Mononuclear cell (primary cell): ENCODE data around the gene HDAC4. TPM values are rescaled to one million over a fixed set of nuclear protein-coding genes. Genes with fewer than 3 reads are reported as not detected.

ENCODE experiments used
- H3K27me3 ChIP-seq: 2 replicates; pipeline ENCODE4 v1.6.0; 2011; ENCODE audit warnings: low read length, control low read depth; ENCODE audit not compliant: insufficient read depth
- H3K4me1 ChIP-seq: 2 replicates; pipeline ENCODE4 v1.5.1; 2011; ENCODE audit warnings: mild to moderate bottlenecking, low read length, control low read depth; ENCODE audit not compliant: insufficient read depth
- H3K4me3 ChIP-seq: 2 replicates; pipeline ENCODE4 v1.5.1; 2011; ENCODE audit warnings: mild to moderate bottlenecking, low read length, moderate library complexity
- H3K9me3 ChIP-seq: 2 replicates; pipeline ENCODE4 v1.5.1; 2011; ENCODE audit warnings: low read depth, mild to moderate bottlenecking, control low read depth, low read length
- total RNA-seq: library from RNA; depleted of rRNA; stranded (reverse); fragments of >200 nt; gene quantifications from one replicate; pipeline ENCODE4 v1.2.3, GENCODE V29; 2012

HDAC4 gene
- total RNA-seq, 1 donor, result 27.7 TPM

DNA sequence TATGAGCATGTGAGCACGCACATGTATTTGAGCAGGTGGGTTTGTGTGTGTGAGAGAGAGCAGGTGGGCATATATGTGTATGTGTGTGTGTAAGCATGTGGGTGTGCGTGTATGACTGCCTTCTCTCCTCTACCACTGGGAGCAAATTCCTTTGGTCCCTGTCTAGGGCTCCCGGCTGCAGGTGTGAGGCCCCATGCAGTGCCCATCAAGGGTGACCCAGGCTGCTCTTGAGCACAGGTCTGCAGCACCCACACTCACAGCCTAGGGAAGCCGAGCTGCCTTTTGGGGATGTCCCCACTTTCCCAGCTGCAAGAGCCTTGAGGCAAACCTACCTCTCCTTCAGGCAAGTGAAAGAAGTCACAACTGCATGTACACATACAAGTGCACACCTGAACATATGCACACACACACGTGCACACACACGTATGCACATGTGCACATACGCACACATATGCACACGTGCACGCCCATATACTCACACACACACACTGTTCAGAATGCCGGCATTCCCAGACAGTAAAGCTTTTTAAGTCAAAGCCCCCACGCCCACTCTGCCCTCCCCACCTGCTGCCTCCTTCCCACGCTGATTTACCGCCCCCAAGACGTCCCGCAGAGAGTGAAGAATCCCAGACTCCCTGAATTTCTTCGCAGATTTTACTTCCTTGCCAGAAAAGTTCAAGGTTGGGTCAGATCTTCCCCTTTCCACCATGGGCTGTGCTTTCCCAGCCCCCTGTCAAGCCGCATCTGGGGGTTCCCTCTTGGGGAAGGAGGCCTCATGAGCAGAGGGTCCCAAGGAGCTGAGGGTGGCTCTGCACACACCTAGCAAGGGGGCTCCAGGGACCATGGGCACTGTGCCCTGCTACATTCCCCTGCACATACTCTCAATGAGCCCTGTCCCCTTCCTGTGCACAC lies 382.3 kb downstream of the HDAC4 start:
- Histone ChIP-seq H3K4me1 (no peaks in the 10 kb centered on the region), H3K9me3 (no peaks in the 10 kb centered on the region)

DNA sequence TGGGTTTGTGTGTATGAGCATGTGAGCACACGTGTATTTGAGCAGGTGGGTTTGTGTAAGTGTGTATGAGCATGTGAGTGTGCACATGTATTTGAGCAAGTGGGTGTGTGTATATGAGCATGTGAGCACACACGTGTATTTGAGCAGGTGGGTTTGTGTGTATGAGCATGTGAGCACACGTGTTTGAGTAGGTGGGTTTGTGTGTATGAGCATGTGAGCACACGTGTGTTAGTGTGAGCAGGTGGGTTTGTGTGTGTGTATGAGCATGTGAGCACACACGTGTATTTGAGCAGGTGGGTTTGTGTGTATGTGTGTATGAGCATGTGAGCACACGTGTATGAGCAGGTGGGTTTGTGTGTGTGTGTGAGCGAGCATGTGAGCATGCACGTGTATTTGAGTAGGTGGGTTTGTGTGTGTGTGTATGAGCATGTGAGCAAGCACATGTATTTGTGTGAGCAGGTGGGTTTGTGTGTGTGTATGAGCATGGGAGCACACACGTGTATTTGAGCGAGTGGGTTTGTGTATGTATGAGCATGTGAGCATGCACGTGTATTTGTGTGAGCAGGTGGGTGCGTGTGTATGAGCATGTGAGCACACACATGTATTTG lies 383.2 kb downstream of the HDAC4 start:
- Histone ChIP-seq H3K4me1 (no peaks in the 10 kb centered on the region), H3K9me3 (no peaks in the 10 kb centered on the region), H3K4me3 (no peak overlapping the region), H3K27me3 (no peaks in the 10 kb centered on the region)

More for the DNA sequence above, 382.3 kb downstream of the HDAC4 start:
- Histone ChIP-seq H3K27me3 (no peaks in the 10 kb centered on the region), H3K4me3 (no peak overlapping the region)

DNA sequence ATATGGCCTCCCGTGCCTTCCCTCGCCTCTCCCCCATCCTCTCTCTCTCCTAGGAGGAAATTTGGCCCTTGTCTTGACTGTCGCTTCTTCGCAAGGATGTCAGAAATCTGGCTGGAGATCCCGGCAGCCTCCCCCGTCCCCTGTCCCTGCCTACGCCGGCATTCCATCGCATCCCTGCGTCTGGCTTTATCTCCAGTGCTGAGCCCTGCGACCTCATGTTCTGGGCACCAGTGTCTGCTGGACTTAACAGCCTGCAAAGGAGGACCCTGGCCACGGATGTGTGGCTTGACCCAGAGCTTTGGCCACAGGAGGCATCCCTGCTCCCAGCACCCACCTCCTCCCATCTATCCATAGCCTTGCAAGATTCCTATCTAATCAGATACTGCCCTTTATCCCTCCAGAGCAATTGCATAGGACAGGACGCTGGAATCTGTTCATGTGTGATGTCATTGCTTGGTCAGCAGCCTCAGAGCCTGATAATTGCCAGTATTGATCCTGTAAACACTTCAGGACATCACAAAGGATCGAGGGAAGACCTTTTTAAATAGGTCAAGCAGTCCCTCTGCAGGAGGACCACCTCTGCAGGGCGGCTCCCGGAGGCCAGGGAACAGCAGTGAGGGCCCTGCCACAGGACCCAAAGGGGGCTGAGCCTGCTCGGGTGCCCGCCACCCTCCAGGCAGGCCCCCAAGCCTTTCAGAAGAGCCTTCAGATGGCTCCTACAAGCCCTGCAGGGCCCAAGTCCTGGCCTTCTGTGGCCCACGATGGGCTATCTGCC lies 384.7 kb downstream of the HDAC4 start:
- Histone ChIP-seq H3K4me3 (no peak overlapping the region), H3K9me3 (no peaks in the 10 kb centered on the region), H3K27me3 (no peaks in the 10 kb centered on the region), H3K4me1 (no peaks in the 10 kb centered on the region)

DNA sequence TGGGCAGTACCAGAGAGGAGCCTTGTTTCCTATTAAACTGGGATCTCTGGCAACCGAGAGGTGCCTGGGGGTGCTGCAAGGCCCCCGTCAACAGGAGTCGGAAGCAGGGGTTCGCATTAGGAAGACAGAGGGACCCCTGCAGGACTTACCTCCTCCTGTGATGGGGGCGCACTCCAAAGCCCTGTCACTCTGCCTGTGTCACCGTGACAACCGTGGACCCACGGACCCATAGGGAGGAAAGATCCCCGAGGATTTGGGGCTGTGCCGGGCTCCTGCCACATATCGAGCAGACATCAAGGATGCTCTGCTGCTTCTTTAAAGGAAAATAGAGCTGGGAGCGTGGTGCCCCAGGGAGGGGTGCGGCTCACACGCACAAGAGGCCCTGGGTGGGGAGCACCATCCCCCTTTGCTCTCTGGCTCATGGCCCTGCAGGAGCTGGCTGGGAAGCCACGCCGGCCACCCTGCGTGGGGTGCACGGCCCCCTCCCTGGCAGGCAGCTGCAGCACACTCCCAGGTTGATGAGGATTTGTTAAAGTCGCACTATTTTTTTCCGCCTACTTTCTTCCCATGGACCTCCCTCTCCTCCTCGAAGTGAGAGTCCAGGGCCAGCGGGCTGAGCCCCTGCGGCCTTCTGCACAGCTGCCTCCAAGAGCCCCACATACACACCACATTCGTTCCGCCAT lies 385.5 kb downstream of the HDAC4 start:
- Histone ChIP-seq H3K27me3 (no peaks in the 10 kb centered on the region), H3K4me1 (no peaks in the 10 kb centered on the region), H3K4me3 (no peak overlapping the region), H3K9me3 (no peaks in the 10 kb centered on the region)

DNA sequence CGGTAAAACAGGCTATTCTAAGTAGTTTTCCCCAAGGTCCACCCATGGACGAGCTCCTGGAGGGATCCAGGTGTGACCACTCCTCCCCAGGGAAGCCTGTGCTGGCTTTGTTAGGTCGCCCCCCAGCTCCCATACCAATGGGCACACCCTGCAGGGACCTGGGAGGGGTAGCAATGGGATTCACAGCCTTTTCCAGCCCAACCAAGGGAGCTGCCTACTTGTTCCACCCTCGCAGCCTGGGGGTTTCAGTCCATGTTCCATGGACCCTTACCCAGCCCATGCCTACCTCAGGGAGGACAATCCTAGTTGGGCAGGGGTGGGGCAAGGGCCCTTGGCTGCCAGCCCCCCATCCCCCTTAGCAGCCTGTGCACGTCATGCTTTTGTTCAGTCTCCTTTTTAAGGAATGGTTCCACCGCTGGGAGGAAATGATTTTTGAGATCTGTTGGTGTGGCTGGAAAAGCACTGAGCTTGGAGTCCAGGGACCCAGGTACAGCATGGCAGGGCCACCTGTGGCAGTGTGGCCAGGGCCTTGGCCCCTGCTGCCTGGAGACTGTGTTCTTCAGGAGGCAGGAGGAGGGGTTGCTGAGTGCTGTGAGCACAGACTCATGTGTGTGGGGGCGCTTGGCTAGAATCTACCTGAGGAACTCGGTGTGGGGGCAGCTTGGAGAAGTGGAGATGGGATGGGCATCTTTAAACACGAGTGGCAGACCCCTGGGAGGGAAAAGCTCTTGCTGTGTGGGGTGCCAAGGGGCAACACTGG lies 386.2 kb downstream of the HDAC4 start:
- Histone ChIP-seq H3K9me3 (no peaks in the 10 kb centered on the region), H3K4me1 (no peaks in the 10 kb centered on the region), H3K4me3 (no peak overlapping the region), H3K27me3 (no peaks in the 10 kb centered on the region)

DNA sequence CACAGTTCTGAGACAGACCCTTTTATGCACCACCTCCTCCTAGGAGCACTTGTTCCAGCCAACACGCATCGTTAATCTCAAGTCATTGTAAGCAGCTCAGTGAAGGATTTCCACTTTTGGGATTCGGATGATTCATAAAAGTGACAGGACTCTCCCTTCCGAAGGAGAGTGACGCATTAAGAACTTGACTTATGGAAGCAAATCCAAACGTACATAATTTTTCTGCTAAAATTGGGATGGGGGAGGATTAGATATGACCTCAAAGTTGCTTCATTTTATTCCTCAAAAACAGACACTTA lies 387.2 kb downstream of the HDAC4 start:
- Histone ChIP-seq H3K4me1 (no peaks in the 10 kb centered on the region), H3K4me3 (no peak overlapping the region), H3K27me3 (no peaks in the 10 kb centered on the region), H3K9me3 (no peaks in the 10 kb centered on the region)

DNA sequence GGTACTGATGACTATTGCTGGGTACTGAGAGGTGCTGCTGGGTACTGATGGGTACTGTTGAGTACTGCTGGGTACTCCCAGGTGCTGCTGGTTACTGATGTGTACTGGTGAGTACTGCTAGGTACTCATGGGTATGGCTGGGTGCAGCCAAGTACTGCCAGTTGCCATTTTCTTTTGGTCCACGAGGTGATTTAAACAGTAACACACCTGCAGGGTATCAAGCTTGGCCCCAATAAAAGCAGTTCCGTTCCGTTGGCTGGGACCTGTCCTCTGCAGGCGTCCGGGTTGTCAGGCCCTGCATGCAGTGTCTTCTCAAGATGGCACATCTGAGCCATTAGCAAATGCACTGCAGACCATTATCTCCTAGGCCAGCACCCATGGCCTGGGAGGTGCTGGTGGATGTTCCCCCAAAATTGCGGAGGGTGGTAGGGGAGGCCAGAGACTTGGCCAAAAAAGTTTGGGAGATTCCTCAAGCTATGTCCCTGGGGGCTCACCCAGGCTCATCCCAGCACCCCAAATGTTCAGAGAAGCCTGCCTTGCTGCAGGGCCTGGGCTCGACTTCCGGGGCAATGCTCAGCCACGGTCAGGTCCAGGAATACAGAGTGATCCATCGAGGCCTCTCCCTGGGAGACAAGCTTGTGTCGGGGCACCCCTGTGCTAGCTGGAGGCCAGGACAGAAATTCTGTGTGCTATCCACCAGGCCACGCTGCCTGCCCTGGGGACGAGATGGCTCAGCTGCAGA lies 387.7 kb downstream of the HDAC4 start:
- H3K9me3 ChIP-seq, result no peaks in the 10 kb centered on the region
- no peak overlapping the region for H3K4me3 ChIP-seq
- H3K27me3 ChIP-seq, result no peaks in the 10 kb centered on the region
- H3K4me1 ChIP-seq, result no peaks in the 10 kb centered on the region

DNA sequence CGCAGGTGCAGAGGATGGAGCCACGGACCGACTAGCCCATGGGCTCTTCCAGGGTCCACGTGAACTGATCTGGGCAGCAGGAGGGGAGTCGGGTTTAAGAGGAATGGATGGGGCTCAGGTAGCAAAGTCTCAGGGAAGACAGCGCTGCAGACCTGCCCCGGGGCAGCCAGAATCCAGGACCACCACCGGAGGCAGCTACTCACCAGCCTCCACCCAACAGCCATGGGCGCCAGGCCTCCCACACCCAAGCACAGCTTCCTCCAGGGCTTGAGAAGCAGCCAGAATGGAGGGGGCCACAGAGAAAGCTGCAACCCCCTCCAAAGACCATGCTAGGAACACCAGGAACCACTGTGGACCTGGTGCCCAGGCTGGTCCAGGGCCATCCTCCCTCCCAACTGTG lies 388.6 kb downstream of the HDAC4 start:
- no peaks in the 10 kb centered on the region for H3K4me1 ChIP-seq
- H3K9me3 ChIP-seq, result no peaks in the 10 kb centered on the region
- no peak overlapping the region for H3K4me3 ChIP-seq
- no peaks in the 10 kb centered on the region for H3K27me3 ChIP-seq

DNA sequence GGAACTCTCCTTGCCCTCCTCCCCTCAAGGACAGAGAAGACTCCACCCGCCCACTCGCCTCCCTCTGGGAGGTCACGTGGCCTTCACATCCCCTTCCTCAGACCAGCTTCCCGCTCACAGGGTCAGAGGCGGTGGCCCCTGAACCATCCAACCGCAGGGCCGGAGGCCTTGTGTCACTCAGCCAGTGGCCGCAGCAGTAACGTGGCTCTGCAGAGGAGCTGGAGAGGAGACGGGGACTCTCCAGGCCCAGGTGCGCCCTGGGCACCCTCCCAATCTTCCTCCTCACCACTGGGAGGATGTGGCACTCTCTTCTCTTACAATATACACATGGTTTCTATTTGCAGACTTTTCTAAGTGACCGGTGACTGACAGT lies 391.2 kb downstream of the HDAC4 start:
- no peaks in the 10 kb centered on the region for H3K4me1 ChIP-seq
- no peak overlapping the region for H3K4me3 ChIP-seq
- H3K9me3 ChIP-seq, result no peaks in the 10 kb centered on the region
- H3K27me3 ChIP-seq, result no peaks in the 10 kb centered on the region

DNA sequence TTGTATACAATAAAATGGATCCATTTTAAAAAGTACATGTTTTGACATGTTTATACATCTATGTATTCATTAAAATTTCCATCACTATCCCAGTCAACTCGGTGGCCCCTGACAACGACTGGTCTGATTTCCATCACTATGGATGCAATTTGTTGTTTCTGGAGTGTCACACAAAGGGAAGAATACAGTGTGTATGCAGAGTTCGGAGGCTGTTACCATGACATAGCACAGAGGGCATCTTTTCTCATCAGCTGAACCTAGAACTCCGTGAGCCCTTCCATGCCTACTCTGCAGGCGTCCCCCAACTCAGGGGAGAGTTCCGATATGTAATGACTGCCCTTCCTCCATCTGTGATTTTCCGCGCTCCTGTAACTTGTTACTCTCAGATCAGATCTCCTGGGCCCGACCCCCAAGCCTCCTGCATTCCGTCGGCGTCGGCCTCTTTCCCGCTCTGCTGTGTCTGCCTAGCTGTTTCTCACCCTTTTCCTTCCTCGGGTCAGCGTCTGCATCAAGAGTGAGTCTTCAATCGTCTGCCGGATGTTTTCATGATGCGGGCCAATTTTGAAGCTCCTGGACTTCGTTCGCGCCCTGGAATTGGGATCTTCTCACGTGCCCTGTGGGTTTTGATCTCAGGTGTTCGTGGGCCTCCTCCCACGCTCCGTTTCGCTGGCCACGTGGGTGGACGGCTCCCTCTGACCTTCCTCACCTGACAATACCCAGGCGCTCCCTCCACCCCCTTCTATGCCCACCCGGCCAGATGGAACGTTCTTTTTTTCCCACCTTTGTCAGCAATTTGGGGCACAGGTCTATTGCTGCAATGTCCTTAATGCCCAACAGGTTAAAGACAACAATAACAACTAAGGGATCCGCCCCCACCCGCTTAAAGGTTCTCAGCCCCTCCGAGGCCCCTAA lies 391.9 kb downstream of the HDAC4 start:
- H3K4me1 ChIP-seq, result no peaks in the 10 kb centered on the region

DNA sequence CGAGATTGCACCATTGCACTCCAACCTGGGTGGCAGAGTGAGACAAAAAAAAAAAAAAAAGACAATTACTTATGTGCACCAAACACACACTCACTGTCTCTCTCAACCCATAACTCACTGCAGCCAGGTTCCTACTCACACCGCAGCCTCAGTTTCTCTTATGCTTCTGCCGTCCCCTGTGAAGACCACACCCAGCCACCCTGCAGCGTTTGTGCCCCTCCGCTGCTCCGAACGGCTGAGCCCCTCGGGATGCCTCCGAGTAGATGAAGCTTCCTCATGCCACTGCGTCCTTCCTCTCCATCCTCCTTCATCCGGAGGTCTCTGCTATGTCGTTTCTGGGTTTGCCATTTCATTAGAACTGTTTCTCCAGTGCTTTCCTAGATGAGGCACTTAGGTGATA lies 392.8 kb downstream of the HDAC4 start:
- no peak overlapping the region for H3K4me3 ChIP-seq
- no peaks in the 10 kb centered on the region for H3K4me1 ChIP-seq
- H3K27me3 ChIP-seq, result no peaks in the 10 kb centered on the region
- no peaks in the 10 kb centered on the region for H3K9me3 ChIP-seq

More for the DNA sequence above, 391.9 kb downstream of the HDAC4 start:
- no peaks in the 10 kb centered on the region for H3K9me3 ChIP-seq
- no peak overlapping the region for H3K4me3 ChIP-seq
- no peaks in the 10 kb centered on the region for H3K27me3 ChIP-seq

DNA sequence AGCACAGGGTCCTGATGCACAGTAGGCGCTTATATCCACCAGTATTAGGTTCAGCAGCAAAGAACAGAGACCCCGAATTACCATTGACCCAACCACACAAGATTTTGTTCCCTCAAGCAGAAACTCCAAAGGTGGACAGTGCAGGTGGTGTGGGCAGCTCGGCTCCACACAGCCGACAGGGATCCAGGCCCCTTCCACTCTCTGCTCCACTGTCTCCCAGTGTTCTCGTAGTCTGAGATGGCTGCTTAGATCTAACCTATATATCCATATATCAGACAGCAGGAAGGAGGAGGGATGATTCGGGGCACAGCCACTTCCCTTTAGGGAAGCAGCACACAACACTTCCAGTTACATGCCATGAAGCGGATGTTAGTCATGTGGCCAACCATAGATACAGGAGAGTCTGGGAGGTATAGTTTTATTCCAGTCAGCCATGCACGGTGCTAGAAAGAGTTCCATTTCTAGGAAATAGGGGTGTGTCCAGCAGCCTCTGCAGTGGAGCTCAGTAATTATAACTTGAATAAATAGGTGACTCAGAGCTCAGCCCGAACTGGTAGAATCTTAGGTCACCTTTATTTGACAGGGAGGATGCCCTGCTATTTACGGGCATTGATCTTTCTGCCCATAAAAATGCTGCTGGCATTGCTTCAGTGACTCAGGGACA lies 394.1 kb downstream of the HDAC4 start:
- Histone ChIP-seq H3K4me1 (no peaks in the 10 kb centered on the region), H3K27me3 (no peaks in the 10 kb centered on the region), H3K9me3 (no peaks in the 10 kb centered on the region), H3K4me3 (no peak overlapping the region)

DNA sequence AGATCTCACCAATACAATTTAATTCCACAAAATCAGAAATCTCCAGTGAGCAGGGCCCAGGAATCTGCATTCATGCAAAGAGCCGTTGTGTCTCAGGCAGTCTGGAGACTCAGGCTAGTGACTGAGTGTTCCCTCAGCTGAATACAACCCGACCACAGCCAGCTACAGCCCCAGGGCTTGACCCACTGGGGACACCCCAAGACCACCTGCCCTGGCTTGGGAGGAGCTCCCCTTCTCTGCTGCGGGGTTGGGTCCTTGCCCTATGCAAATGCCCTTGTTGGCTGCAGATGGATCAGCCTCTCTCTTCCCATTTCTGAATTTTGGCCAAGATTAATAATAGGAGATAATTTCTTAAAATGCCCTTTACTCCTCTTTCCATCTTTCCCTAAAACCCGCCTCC lies 395.2 kb downstream of the HDAC4 start:
- no peak overlapping the region for H3K4me3 ChIP-seq
- no peaks in the 10 kb centered on the region for H3K4me1 ChIP-seq
- H3K27me3 ChIP-seq, result no peaks in the 10 kb centered on the region
- H3K9me3 ChIP-seq, result no peaks in the 10 kb centered on the region
